Activated T-helper 1 cell treated with anti-CD3 and anti-CD28 coated beads, Interleukin-2, amount 50 U/mL, for 16 hours (primary cell): Measurements from ENCODE around the gene DNAAF2.
"Not testable (repeated sequence)": the region's sequence is repeated elsewhere in the genome, so short reads cannot be mapped to it uniquely, and the experiment has no call there.

Experiments
- DNase-seq, 2 donors: peaks; one replicate each; pipeline ENCODE4 v3.0.0-alpha.2; 2020; ENCODE audit warnings: low read depth in 1 of 2, low spot score in 1 of 2

The DNAAF2 gene

GRCh38 chr14:49584981-49585640, 49.9 kb downstream of the DNAAF2 start:
- DNase-seq, result not testable (repeated sequence)

- DNase-seq, result no peak
Observed at GRCh38 chr14:49584058-49584457, 51.0 kb downstream of the DNAAF2 start.

- no peak for DNase-seq
Observed at GRCh38 chr14:49583629-49584028, 51.4 kb downstream of the DNAAF2 start.

- no peak for DNase-seq
Observed at GRCh38 chr14:49582113-49582977, 52.7 kb downstream of the DNAAF2 start.

GRCh38 chr14:49581209-49582112, 53.6 kb downstream of the DNAAF2 start:
- no peak for DNase-seq

- no peak for DNase-seq
Observed at GRCh38 chr14:49579841-49580240, 55.2 kb downstream of the DNAAF2 start.

- DNase-seq, result no peak
Observed at GRCh38 chr14:49578141-49578540, 56.9 kb downstream of the DNAAF2 start.
